HG03469 (cell line): ENCODE results near the gene CYGB.
"Not testable (repeated sequence)": the region's sequence is repeated elsewhere in the genome, so short reads cannot be mapped to it uniquely, and the experiment has no call there.

ENCODE experiments used
- ATAC-seq: cut with Tn5 transposase; IDR thresholded peaks from one replicate; pipeline ENCODE4 v1.9.1; 2021; ENCODE audit warnings: mild to moderate bottlenecking, moderate library complexity, moderate number of reproducible peaks; ENCODE audit not compliant: unreplicated experiment

CYGB gene

GRCh38 chr17:76538941-76539570 is 1.5 kb upstream of the CYGB start:
- no peak for ATAC-seq

GRCh38 chr17:76538281-76538931 is 897 bp upstream of the CYGB start:
- no peak for ATAC-seq

GRCh38 chr17:76537288-76537577 is 276 bp downstream of the CYGB start:
- ATAC-seq = no peak

GRCh38 chr17:76536511-76537287 is 810 bp downstream of the CYGB start:
- no peak for ATAC-seq

GRCh38 chr17:76535788-76536510 is 1.6 kb downstream of the CYGB start:
- ATAC-seq = no peak

- no peak for ATAC-seq
Observed at GRCh38 chr17:76534831-76535732, 2.4 kb downstream of the CYGB start.

GRCh38 chr17:76533640-76534359 is 3.7 kb downstream of the CYGB start:
- not testable (repeated sequence) for ATAC-seq

GRCh38 chr17:76532072-76532651 is 5.3 kb downstream of the CYGB start:
- no peak for ATAC-seq

- no peak for ATAC-seq
Observed at GRCh38 chr17:76531486-76532038, 5.9 kb downstream of the CYGB start.

- ATAC-seq = no peak
Observed at GRCh38 chr17:76530811-76531485, 6.6 kb downstream of the CYGB start.

GRCh38 chr17:76530095-76530723 is 7.3 kb downstream of the CYGB start:
- no peak for ATAC-seq

GRCh38 chr17:76529224-76530094 is 8.1 kb downstream of the CYGB start:
- no peak for ATAC-seq

- no peak for ATAC-seq
Observed at GRCh38 chr17:76528528-76529223, 8.8 kb downstream of the CYGB start.

- ATAC-seq = no peak
Observed at GRCh38 chr17:76528156-76528527, 9.4 kb downstream of the CYGB start.

- ATAC-seq = no peak
Observed at GRCh38 chr17:76527430-76528111, 9.9 kb downstream of the CYGB start.

- ATAC-seq = not testable (repeated sequence)
Observed at GRCh38 chr17:76527016-76527415, 10.5 kb downstream of the CYGB start.
